ENCODE measurements around the gene TEX35. TPM values are rescaled to one million over a fixed set of nuclear protein-coding genes. Genes with fewer than 3 reads are reported as not detected.
A peak's percentile ranks its signal among the peaks of the same experiment; 100 is the strongest.

The TEX35 gene
- total RNA-seq, 4 donors from 2014 or later = 1.4 TPM; not detected in 3

DNA sequence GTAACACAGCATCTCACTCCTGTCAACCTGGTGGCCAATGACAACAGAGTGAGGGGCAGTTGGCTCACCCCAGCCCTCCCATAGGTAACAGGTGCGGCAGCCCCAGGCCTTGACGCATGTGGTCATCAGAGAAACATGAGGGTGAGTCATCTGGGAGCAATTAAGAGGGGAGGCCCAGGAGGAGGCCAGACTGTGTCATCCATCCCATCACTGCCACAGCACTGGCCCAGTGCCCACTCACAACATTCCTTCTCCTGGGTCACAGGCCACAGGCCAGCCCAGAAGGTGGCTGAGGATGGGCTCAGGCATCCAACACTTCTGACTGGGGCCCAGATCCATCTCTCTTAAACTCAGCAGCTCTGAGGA lies 17.1 kb downstream of the TEX35 start:
- no peak for DNase-seq (ENCODE audit: low spot score in 2 of 2)
- intact Hi-C loops (cut with DNase I; ENCODE audit: low total_unique reads) = loop anchor here (10.0 kb wide), 1 partner anchor 835 kb away; the partner anchor contains the start of gene AXDND1
- H3K4me3 ChIP-seq (ENCODE audit: low read depth, poor library complexity, severe bottlenecking) = no peak overlapping the region
- WGBS, 2 donors = 84 to 89% methylated on average over 2 of the region's 2 CpGs
- TF ChIP-seq POLR2A (IDR thresholded peaks at IDR 0.05) (no peak), CTCF (IDR thresholded peaks at IDR 0.05) (no peak)

GRCh38 chr1:178530502-178530901 lies 17.6 kb downstream of the TEX35 start:
- intact Hi-C loops (cut with DNase I; ENCODE audit: low total_unique reads) = loop anchor here (10.0 kb wide), 1 partner anchor 834 kb away; the partner anchor contains the start of gene AXDND1
- no peak for DNase-seq (ENCODE audit: low spot score in 2 of 2)
- H3K4me3 ChIP-seq (ENCODE audit: low read depth, poor library complexity, severe bottlenecking) = no peak overlapping the region
- no peak for TF ChIP-seq POLR2A (IDR thresholded peaks at IDR 0.05)
- TF ChIP-seq CTCF (IDR thresholded peaks at IDR 0.05) = no peak
- 93 to 96% methylated on average over 3 of the region's 3 CpGs for WGBS, 2 donors

DNA sequence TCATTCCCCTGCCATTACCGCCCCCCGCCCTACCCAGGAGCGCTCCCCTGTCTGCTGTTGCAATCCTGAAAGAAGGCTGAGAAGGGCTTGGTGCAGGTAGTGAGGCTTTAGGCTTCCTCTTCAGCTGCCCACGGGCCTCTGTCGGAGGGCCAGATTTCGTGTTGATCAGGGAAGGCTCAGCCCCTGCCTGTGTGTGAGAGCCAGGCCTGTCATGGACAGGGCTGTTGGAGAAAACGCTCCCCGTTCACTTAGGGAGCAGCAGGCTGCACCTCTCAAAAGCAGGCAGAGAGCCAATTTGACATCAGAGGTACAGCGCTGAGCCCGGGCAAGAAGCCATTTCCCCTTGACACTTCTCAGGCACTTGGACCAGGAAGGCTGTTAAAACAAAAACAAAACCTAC lies 19.0 kb downstream of the TEX35 start:
- TF ChIP-seq CTCF (IDR thresholded peaks at IDR 0.05) (no peak), POLR2A (IDR thresholded peaks at IDR 0.05) (no peak)
- intact Hi-C loops (cut with DNase I; ENCODE audit: low total_unique reads) = loop anchor here (10.0 kb wide), 1 partner anchor 833 kb away; the partner anchor contains the start of gene AXDND1
- DNase-seq (ENCODE audit: low spot score in 2 of 2) = no peak
- 54 to 57% methylated on average over 10 of the region's 10 CpGs for WGBS, 2 donors
- no peak overlapping the region for H3K4me3 ChIP-seq (ENCODE audit: low read depth, poor library complexity, severe bottlenecking)

GRCh38 chr1:178532392-178532791 lies 19.5 kb downstream of the TEX35 start:
- DNase-seq (ENCODE audit: low spot score in 2 of 2) = peak; percentile 80 to 97
- TF ChIP-seq CTCF (IDR thresholded peaks at IDR 0.05) (peak in 1 of 3 donors; percentile 81), POLR2A (IDR thresholded peaks at IDR 0.05) (no peak)
- no peak overlapping the region for H3K4me3 ChIP-seq (ENCODE audit: low read depth, poor library complexity, severe bottlenecking)
- intact Hi-C loops (cut with DNase I; ENCODE audit: low total_unique reads) = loop anchor here (10.0 kb wide), 1 partner anchor 832 kb away; the partner anchor contains the start of gene AXDND1
- WGBS, 2 donors = 11 to 15% methylated on average over 13 of the region's 13 CpGs

DNA sequence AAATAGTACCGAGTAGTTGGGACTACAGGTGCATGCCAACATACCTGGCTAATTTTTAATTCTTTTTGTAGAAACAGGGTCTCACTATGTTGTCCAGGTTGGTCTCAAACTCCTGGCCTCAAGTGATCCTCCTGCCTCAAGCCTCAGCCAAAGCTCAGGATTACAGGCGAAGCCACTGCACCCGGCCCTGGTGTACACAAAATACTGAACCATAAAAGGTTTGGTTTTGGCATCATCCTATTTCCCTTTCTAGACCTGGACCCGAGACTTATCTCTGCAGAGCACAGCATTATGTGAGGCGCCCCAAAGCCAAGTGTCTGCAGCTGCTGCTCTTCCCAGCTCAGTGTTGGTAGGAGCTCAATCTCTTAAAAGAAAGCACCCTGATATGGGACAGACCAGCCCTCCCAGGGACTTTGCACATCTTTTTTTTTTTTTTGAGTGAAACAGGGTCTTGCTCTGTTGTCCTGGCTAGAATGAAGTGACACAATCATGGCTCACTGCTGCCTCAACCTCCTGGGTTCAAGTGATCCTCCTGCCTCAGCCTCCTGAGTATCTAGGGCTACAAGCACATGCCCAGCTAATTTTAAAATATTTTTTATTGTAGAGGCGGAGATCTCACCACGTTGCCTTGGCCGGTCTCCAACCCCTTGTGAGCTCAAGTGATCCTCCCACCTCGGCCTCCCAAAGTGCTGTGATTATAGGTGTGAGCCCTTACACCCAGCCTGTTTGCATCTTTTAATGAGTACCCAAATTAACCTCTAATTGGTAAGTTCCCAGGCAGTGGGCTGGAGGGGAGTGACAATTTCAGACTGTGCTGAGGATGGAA lies 20.4 kb downstream of the TEX35 start:
- DNase-seq (ENCODE audit: low spot score in 2 of 2) = no peak
- 76 to 77% methylated on average over 9 of the region's 9 CpGs for WGBS, 2 donors
- intact Hi-C loops (cut with DNase I; ENCODE audit: low total_unique reads) = loop anchor here (10.0 kb wide), 1 partner anchor 831 kb away; the partner anchor contains the start of gene AXDND1
- no peak overlapping the region for H3K4me3 ChIP-seq (ENCODE audit: low read depth, poor library complexity, severe bottlenecking)
- no peak for TF ChIP-seq POLR2A (IDR thresholded peaks at IDR 0.05)
- no peak for TF ChIP-seq CTCF (IDR thresholded peaks at IDR 0.05)
